Neural progenitor cell (in vitro differentiated cells): ENCODE results near the gene WDR72.

ENCODE experiments used
- CTCF ChIP-seq: fragments of 200-600 bp; sonication (generic); IDR thresholded peaks from 2 replicates; pipeline ENCODE4 v1.5.1; 2017; ENCODE audit warnings: antibody characterized with exemption, mild to moderate bottlenecking
- EZH2 ChIP-seq: fragments of 200-600 bp; sonication (generic); IDR thresholded peaks from 2 replicates; pipeline ENCODE4 v1.6.1; 2017; ENCODE audit warnings: antibody characterized with exemption, mild to moderate bottlenecking, moderate library complexity

GRCh38 chr15:53589520-53590057, 169.9 kb downstream of the WDR72 start:
- no peak for TF ChIP-seq CTCF
- no peak for TF ChIP-seq EZH2
